ENCODE results near the gene PLCB1.

DNA sequence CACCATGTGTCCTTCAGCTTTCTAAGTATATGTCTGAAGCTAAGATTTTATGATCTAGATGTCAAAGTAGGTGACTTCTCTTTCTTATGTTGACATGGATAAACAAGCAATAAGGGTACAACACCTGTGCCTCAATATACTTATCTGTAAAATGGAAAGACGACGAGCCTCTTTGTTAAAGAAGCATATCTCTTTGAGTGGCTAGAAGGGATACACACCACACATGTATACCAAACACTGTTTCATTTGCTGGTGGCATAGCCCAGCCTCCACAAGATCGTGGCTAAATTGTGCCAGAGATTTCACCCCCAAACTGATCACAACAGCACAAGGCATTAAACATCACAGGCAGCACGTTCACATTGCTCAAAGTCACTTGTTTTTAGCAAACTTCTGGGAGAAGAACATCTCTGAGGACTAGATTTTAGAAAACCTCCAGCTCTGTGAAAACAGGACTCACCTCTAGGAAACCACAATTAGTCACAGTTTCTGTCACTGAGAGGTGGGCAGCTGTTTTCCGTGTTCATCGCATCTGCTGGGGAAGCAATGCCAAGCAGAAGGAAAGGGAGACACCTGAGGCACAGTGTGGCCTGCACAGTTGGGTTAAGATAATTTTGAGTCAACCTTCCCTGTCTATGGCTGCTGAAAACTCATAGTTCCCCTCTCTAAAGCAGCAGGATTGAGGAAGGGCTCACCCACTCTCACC, 673.8 kb downstream of the PLCB1 start:
- TF ChIP-seq EZH2 (IDR thresholded peaks at IDR 0.05) (no peak), POLR2AphosphoS5 (IDR thresholded peaks at IDR 0.05; ENCODE audit: borderline replicate concordance, low read depth, low read length) (no peak)

Measured in SK-N-MC (cell line).